SJSA1 (cell line): ENCODE data around the gene SP5. TPM values are rescaled to one million over a fixed set of nuclear protein-coding genes. Genes with fewer than 3 reads are reported as not detected.
"Not testable (repeated sequence)": the region's sequence is repeated elsewhere in the genome, so short reads cannot be mapped to it uniquely, and the experiment has no call there.

Source experiments
- DNase-seq, 2 experiments: peaks; one replicate each; pipeline ENCODE4 v3.0.0-alpha.2; 2015 to 2020; ENCODE audit warnings: low spot score in 2 of 2, low read depth in 1 of 2
- H3K27ac ChIP-seq: fragments of 250-450 bp; sonication (Bioruptor Pico); 2 replicates; pipeline ENCODE4 v1.5.1; 2020; ENCODE audit warnings: mild to moderate bottlenecking, moderate library complexity
- H3K27me3 ChIP-seq: fragments of 250-450 bp; sonication (Bioruptor Pico); replicated peaks from 2 replicates; pipeline ENCODE4 v1.5.1; 2020; ENCODE audit warnings: mild to moderate bottlenecking, moderate library complexity
- H3K36me3 ChIP-seq: fragments of 250-450 bp; sonication (Bioruptor Pico); 2 replicates; pipeline ENCODE4 v1.5.1; 2020; ENCODE audit warnings: mild to moderate bottlenecking
- H3K4me1 ChIP-seq: fragments of 250-450 bp; sonication (Bioruptor Pico); replicated peaks from 2 replicates; pipeline ENCODE4 v1.6.1; 2021; ENCODE audit warnings: mild to moderate bottlenecking
- H3K4me3 ChIP-seq: fragments of 250-450 bp; sonication (Bioruptor Pico); 2 replicates; pipeline ENCODE4 v1.5.1; 2020; ENCODE audit warnings: mild to moderate bottlenecking
- H3K9me3 ChIP-seq: fragments of 250-450 bp; sonication (Bioruptor Pico); replicated peaks from 2 replicates; pipeline ENCODE4 v1.5.1; 2020; ENCODE audit warnings: mild to moderate bottlenecking
- total RNA-seq: library from RNA; depleted of rRNA; stranded (reverse); fragments of >200 nt; shearing (Covaris generic); gene quantifications from 2 replicates; pipeline ENCODE4 v1.2.3, GENCODE V29; 2014; rRNA removed

The SP5 gene
- 4.3 and 5.2 TPM in 2 replicates for total RNA-seq

GRCh38 chr2:170715062-170715931, at the start of gene SP5:
Gene SP5 (plus strand): TSS chr2:170715337. CDS start chr2:170715513, 176 bp downstream.
- H3K27me3 ChIP-seq, result 0 out of 2 replicates have a peak, but pooled peaks cover 6% of the 10 kb centered on the region
- peak within 1 kb of the TSS; percentile 60 for H3K27ac ChIP-seq
- peaks cover 11% of the 10 kb centered on the region for H3K9me3 ChIP-seq
- H3K36me3 ChIP-seq, result peaks cover 6% of the 10 kb centered on the region
- H3K4me3 ChIP-seq, result peak within 1 kb of the TSS; percentile 46
- peak; percentile 75 to 81 for DNase-seq
- H3K4me1 ChIP-seq, result peaks cover 31% of the 10 kb centered on the region

GRCh38 chr2:170665743-170666142, 49.4 kb upstream of the SP5 start:
- Histone ChIP-seq H3K4me3 (no peak overlapping the region), H3K27me3 (no peaks in the 10 kb centered on the region), H3K9me3 (no peaks in the 10 kb centered on the region), H3K36me3 (no peaks in the 10 kb centered on the region), H3K27ac (no peak overlapping the region), H3K4me1 (no peaks in the 10 kb centered on the region)
- DNase-seq, result no peak

- H3K9me3 ChIP-seq, result no peaks in the 10 kb centered on the region
- no peaks in the 10 kb centered on the region for H3K36me3 ChIP-seq
- DNase-seq, result no peak
- H3K4me3 ChIP-seq, result no peak overlapping the region
- no peaks in the 10 kb centered on the region for H3K27me3 ChIP-seq
- H3K27ac ChIP-seq, result no peak overlapping the region
- no peaks in the 10 kb centered on the region for H3K4me1 ChIP-seq
Measured at GRCh38 chr2:170669909-170670308, 45.2 kb upstream of the SP5 start.

- Histone ChIP-seq H3K27me3 (no peaks in the 10 kb centered on the region), H3K9me3 (no peaks in the 10 kb centered on the region), H3K27ac (no peak overlapping the region), H3K4me3 (no peak overlapping the region), H3K36me3 (no peaks in the 10 kb centered on the region), H3K4me1 (no peaks in the 10 kb centered on the region)
- no peak for DNase-seq
Measured at GRCh38 chr2:170670651-170671050, 44.5 kb upstream of the SP5 start.

- no peak for DNase-seq
- H3K27ac ChIP-seq, result no peak overlapping the region
- no peak overlapping the region for H3K4me3 ChIP-seq
- no peaks in the 10 kb centered on the region for H3K9me3 ChIP-seq
- H3K4me1 ChIP-seq, result no peaks in the 10 kb centered on the region
- no peaks in the 10 kb centered on the region for H3K36me3 ChIP-seq
- H3K27me3 ChIP-seq, result no peaks in the 10 kb centered on the region
Measured at GRCh38 chr2:170671079-170671478, 44.1 kb upstream of the SP5 start.

GRCh38 chr2:170674282-170674681, 40.9 kb upstream of the SP5 start:
- not testable (repeated sequence) for H3K27me3 ChIP-seq, DNase-seq, H3K4me3 ChIP-seq, H3K36me3 ChIP-seq, H3K4me1 ChIP-seq, H3K9me3 ChIP-seq, H3K27ac ChIP-seq

GRCh38 chr2:170675701-170676100, 39.4 kb upstream of the SP5 start:
- DNase-seq, result no peak
- H3K27me3 ChIP-seq, result no peaks in the 10 kb centered on the region
- no peaks in the 10 kb centered on the region for H3K36me3 ChIP-seq
- H3K9me3 ChIP-seq, result no peaks in the 10 kb centered on the region
- H3K27ac ChIP-seq, result no peak overlapping the region
- H3K4me3 ChIP-seq, result no peak overlapping the region
- no peaks in the 10 kb centered on the region for H3K4me1 ChIP-seq

- no peaks in the 10 kb centered on the region for H3K27me3 ChIP-seq
- H3K9me3 ChIP-seq, result no peaks in the 10 kb centered on the region
- H3K27ac ChIP-seq, result no peak overlapping the region
- no peak overlapping the region for H3K4me3 ChIP-seq
- H3K4me1 ChIP-seq, result no peaks in the 10 kb centered on the region
- no peak for DNase-seq
- no peaks in the 10 kb centered on the region for H3K36me3 ChIP-seq
Measured at GRCh38 chr2:170679607-170680079, 35.5 kb upstream of the SP5 start.

GRCh38 chr2:170680172-170680941, 34.8 kb upstream of the SP5 start:
- Histone ChIP-seq H3K36me3 (no peaks in the 10 kb centered on the region), H3K27me3 (no peaks in the 10 kb centered on the region), H3K27ac (no peak overlapping the region), H3K4me1 (no peaks in the 10 kb centered on the region), H3K4me3 (no peak overlapping the region), H3K9me3 (no peaks in the 10 kb centered on the region)
- no peak for DNase-seq

GRCh38 chr2:170681311-170681710, 33.8 kb upstream of the SP5 start:
- no peak for DNase-seq
- Histone ChIP-seq H3K27ac (no peak overlapping the region), H3K27me3 (no peaks in the 10 kb centered on the region), H3K36me3 (no peaks in the 10 kb centered on the region), H3K9me3 (no peaks in the 10 kb centered on the region), H3K4me3 (no peak overlapping the region), H3K4me1 (no peaks in the 10 kb centered on the region)

- Histone ChIP-seq H3K27ac (no peak overlapping the region), H3K4me1 (no peaks in the 10 kb centered on the region), H3K36me3 (no peaks in the 10 kb centered on the region), H3K9me3 (no peaks in the 10 kb centered on the region), H3K27me3 (no peaks in the 10 kb centered on the region), H3K4me3 (no peak overlapping the region)
- no peak for DNase-seq
Measured at GRCh38 chr2:170685591-170685990, 29.5 kb upstream of the SP5 start.

GRCh38 chr2:170689481-170689880, 25.7 kb upstream of the SP5 start:
- Histone ChIP-seq H3K9me3 (no peaks in the 10 kb centered on the region), H3K27ac (no peak overlapping the region)

GRCh38 chr2:170690640-170691039, 24.5 kb upstream of the SP5 start:
- Histone ChIP-seq H3K27ac (no peak overlapping the region), H3K27me3 (no peaks in the 10 kb centered on the region), H3K4me3 (no peak overlapping the region), H3K9me3 (no peaks in the 10 kb centered on the region), H3K4me1 (peaks cover 13% of the 10 kb centered on the region), H3K36me3 (no peaks in the 10 kb centered on the region)
- no peak for DNase-seq

More at GRCh38 chr2:170689481-170689880, 25.7 kb upstream of the SP5 start:
- Histone ChIP-seq H3K4me3 (no peak overlapping the region), H3K4me1 (peaks cover 1% of the 10 kb centered on the region; the same call in 1 of the 2 replicates), H3K36me3 (no peaks in the 10 kb centered on the region), H3K27me3 (no peaks in the 10 kb centered on the region)
- no peak for DNase-seq

GRCh38 chr2:170694316-170694715, 20.8 kb upstream of the SP5 start:
- Histone ChIP-seq H3K27me3 (no peaks in the 10 kb centered on the region), H3K4me1 (peaks cover 19% of the 10 kb centered on the region), H3K36me3 (no peaks in the 10 kb centered on the region), H3K9me3 (no peaks in the 10 kb centered on the region), H3K27ac (no peak overlapping the region), H3K4me3 (no peak overlapping the region)
- no peak for DNase-seq
